Lower leg skin (tissue), 3 donors: ENCODE data around the gene LTB4R.

Source experiments
- POLR2A ChIP-seq, 2 donors: fragments of 450-650 bp; IDR thresholded peaks; one replicate each; pipeline ENCODE4 v1.6.1; 2016 to 2017; ENCODE audit warnings: antibody characterized with exemption in 2 of 2, mild to moderate bottlenecking in 1 of 2, moderate library complexity in 1 of 2
- TF ChIP-seq, protein P1 (sequence below), 3 donors: fragments of 450-650 bp; IDR thresholded peaks; one replicate each; pipeline ENCODE4 v1.5.1; 2016; ENCODE audit warnings: antibody characterized with exemption in 3 of 3, mild to moderate bottlenecking in 3 of 3, moderate library complexity in 2 of 3

DNA sequence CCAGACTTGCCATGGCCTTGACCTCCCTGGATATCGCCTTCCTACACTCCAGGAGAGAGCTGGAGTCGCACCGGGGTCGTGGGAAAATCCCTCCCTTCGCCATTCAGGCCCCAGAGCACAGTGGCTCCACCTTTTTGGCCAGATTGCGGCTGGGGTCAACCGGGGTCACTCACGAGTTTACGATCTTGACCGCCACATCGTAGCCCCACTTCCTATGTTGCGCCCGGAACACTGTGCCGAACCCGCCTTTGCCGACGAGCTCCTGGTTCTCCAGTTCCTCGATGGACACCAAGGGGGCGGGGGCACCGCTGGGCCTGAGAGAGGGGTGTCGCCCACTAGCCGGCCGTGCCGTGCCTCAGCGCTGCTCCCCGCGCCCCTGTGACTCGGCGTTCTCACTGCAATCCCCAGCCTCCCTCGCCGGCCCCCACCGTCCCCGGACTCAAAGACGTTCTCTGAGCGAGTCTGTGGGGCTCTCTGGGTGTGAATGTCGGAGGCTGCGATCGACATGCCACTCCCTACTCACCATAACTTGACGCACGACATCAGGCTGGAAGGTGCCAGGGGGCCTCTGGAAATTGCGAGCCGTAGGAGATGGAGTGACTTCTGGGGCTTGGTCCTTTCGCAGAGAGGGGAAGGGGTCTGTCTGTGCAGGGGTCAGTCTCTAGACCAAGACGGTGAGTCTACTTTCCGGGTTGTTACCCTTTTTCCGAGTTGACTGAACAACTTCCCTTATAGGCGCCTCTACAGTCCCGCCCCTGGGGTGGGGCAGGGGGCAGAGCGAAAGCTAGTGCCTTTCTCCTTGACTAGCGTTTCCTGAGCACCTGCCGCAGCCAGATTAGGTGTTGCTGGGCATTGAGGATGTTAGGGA, 28.2 kb downstream of the LTB4R start, which contains the start of gene RIPK3:
- TF ChIP-seq, protein P1, sequence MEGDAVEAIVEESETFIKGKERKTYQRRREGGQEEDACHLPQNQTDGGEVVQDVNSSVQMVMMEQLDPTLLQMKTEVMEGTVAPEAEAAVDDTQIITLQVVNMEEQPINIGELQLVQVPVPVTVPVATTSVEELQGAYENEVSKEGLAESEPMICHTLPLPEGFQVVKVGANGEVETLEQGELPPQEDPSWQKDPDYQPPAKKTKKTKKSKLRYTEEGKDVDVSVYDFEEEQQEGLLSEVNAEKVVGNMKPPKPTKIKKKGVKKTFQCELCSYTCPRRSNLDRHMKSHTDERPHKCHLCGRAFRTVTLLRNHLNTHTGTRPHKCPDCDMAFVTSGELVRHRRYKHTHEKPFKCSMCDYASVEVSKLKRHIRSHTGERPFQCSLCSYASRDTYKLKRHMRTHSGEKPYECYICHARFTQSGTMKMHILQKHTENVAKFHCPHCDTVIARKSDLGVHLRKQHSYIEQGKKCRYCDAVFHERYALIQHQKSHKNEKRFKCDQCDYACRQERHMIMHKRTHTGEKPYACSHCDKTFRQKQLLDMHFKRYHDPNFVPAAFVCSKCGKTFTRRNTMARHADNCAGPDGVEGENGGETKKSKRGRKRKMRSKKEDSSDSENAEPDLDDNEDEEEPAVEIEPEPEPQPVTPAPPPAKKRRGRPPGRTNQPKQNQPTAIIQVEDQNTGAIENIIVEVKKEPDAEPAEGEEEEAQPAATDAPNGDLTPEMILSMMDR (IDR thresholded peaks at IDR 0.05) = no peak
- no peak for TF ChIP-seq POLR2A (IDR thresholded peaks at IDR 0.05)
